Anterior cingulate cortex (tissue), 58 donors: ENCODE data around the gene HAT1.

Experiments
- DNase-seq, 58 donors: peaks; one replicate each; lab custom pipeline; 2025; lab: John Stamatoyannopoulos, UW

Gene HAT1

DNA sequence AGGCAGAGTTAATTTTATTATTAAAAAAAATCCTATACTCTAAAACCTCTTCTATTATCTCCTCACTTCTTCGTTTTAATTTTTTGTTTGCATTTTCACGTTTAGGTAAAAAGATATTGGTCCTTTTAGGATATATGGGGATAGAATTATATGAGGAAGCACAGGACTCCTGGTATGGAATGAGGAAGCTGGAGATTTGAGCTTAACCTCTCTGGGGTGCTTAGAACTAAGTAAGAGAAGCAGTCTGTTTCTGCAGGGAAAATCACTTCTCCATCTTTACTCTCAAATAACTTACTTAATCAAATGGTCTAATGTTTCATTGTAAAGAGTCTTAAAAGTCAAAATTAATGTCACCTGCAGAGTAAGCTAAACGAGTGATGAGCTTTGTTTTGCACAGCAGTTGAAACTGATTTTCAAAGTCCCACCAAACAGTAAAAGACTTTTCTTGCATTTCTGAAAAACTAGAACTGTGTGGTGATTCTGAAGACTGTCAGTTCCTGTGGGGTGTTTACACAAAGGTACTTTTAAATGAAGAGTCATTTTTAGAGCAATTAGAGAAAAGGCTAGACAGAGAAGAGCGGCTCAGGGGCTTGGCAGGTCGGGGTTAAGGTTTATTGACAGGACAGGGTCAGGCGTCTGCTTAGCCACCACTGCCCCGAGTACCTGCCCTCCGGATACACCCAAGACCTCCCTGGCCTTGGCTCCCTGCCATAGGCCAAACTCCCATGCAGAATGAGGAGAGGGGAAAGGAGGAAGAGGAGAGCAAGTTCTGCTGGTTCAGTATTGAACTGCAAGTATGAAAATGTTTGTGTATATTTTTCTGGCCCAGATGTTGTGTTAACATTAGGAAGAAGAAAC, 99.0 kb downstream of the HAT1 start:
- DNase-seq = no peak

DNA sequence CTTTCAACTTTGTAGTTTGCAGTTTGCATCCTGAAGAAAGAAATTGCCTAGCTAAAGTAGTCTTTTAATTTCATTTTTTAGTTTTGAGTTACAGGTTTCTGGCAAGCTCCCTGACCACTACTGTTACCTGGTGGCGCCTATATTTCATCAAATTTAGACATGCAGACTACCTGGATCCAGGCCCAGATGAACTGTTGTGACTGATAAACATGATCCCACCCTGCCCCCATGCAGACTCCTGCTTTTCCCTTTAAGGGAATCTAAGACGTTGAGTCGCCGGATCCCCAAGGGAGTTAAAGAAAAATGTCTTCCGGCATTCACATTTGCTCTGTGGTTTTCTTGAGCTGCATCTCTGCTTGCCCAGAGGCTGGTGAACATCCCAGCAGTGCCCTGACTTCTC, 99.7 kb downstream of the HAT1 start:
- DNase-seq = no peak

DNA sequence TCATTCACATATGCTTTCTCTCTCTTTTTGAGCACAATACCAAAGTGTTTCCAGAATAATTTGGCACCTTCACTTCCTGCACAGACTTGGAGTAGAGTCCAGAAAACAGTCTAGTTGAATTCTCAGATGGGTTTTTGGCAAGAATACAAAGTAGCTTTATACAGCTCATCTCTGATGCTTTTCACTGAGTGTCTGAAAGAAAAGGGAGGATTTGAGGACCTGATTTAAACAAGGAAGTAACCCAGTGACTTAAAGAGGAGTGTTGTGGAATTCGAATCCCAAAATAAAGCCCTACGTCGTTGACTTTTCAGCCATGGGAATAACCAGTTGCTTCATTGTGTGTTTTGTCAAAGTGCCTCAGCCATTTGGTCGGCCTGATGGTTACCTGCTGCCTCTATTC, 109.3 kb downstream of the HAT1 start:
- no peak for DNase-seq
